ENCODE data around the gene PHF14.
"Not testable (repeated sequence)": the region's sequence is repeated elsewhere in the genome, so short reads cannot be mapped to it uniquely, and the experiment has no call there.

PHF14 gene

DNA sequence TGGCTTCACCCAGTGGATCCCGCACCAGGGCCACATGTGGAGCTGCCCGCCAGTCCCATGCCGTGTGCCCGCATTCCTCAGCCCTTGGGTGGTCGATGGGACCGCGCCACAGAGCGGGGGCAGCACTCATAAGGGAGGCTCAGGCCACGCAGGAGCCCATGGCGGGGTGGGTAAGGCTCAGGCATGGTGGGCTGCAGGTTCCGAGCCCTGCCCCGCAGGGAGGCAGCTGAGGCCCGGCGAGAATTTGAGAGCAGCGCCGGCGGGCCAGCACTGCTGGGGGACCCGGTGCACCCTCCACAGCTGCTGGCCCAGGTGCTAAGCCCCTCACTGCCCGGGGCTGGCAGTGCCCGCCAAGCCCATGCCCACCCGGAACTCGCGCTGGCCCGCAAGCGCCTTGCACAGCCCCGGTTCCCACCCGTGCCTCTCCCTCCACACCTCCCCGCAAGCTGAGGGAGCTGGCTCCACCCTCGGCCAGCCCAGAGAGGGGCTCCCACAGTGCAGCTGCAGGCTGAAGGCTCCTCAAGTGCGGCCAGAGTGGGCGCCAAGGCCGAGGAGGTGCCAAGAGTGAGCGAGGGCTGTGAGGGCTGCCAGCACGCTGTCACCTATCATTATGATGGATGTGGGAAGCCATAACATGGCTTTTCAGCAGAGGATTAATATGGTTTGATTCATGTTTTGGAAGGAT is 22.0 kb downstream of the PHF14 start:
- DNase-seq: not testable (repeated sequence)

DNA sequence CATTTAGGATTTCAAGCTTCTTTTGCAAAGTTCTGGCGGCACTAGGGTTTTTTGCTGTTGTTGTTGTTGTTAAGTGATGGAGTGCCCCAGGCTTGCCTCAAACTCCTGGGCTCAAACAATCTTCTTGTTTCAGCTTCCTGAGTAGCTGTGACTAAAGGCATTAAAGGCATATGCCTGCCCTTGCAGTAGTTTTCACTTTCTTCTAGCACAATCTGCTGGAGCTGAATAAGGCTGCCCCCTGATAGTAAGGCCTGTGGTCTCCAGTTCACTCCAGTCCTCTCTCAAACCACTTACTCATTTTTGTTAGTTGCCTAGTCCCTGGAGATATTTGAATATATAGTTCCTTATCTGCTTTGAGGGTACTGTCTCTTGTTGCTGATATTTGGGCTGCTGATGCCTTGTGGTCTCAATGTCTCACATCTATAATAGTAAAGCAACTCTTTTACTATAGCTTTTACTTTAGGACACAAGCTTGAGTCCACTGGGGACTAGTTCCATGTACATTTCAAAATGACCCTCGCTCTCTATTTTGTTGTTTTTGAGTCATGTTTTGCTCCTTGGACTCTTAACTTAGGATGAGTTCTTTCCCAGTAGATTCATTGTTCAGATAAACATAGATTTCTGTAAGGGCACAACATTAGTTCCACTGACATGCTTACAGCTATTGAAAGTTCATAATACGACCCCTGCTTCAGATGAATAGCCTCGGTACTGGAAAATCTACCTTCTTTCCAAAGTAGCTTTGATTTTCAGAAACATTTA is 25.5 kb downstream of the PHF14 start:
- peak; percentile 76 for DNase-seq

DNA sequence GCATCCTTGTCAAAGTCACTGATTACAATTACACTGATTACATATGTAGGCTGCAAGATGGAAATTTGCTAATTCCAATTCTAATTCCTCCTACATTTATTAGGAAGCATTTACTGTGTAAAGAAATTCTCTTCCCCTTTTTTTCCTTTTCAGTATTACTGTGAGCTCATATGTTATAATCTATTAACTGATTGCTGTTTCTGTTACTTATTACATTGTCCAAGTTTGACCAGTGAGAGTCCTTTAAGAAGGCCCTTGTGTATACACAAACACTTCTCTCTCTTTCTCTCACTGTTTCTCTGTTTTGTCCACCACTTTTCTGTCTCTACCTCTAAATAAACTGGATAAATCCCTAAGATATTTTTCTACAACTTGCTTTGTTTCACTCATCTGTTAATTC is 31.5 kb downstream of the PHF14 start:
- DNase-seq: no peak

DNA sequence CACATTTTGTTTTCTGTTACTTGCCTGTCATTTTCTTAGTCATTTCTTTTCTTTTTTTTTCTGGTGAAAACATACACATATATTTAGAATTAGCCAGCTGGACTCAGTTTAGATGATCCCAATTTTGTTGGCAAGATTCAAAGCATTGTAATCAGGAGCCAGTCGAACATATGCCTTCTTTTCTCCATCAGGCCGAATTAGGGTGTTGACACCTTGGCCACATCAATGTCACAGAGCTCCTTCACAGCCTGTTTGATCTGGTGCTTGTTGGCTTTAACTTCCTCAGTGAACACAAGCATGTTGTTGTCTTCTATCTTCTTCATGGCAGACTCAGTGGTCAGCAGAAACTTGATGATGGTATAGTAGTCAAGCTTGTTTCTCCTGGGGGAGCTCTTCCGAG is 32.6 kb downstream of the PHF14 start:
- DNase-seq: no peak

DNA sequence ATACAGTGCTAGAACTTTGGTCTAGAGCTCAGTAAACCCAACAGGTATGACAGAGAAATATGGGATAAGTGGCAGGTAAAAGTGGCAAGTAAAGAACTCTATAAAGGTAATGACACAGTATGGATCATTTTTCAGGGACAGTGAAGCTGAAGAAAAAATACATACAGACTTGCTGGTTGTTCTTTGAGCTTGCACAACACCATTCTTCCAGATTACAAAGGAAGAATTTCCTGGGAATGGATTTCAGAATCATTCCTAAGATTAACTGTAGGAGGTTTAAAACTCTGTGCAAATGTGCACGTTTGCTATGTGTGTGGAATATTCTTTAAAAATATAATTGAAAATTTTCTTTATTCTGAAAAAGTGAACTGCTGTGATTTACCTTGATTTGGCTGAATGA is 36.0 kb downstream of the PHF14 start:
- no peak for DNase-seq

DNA sequence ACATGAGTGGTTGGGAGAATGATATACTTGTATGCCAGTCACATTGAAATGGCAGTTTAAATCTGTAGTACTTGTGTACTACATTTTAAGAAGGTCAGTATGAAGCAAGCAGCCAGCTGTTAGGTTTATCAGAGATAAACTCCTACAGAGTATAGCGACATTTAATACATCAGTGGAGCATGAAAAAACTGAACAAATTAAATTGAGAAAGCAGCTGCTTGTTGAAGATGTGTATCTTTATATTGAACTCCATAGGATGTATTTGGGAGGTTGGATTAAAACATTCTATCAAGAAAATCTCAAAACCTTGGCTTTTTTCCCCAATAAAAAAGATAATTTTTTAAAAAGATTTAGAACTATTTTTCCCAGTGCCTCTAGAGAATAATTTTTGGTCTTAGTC is 47.8 kb downstream of the PHF14 start:
- DNase-seq: no peak

DNA sequence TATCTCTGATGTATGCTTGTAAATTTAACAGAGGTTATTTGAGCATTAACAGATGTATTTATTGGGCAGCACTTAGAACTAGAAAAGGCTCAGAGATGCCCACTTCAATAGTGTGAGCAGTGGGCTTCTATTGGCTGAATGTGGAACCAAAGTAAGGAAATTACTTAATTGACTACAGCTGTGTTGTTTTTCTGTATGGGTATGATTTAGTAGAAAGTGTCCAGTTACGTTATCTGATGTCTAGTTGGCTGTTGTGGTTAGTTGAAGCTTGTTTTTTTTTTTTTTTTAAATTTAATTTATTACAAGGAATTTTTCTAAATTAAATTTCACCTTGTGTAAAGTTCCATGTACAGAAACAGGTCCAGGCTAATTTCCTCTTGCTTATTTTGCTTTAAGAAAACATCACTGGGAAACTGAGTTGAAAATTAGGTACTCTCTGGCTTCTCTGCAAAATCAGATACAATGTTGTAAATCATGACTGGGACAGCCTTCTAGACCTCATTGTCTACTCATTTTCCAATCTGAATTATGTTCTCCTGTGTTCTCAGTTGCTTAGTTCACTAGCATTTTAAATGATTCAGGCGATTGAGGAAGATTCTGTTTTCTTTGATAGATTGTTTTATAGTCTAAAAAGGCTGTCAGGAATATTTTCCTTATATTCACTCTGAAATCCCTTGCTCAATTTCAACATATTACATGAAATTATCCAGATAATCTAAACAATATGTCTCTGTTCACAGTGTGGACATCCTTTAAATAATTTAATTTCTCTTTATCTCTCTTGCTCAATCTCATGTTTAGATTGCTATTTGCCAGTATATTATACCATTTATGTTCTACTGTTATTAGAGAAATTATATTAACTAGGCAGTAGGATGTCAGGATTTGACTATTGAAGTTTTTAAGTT is 53.0 kb downstream of the PHF14 start:
- peak; percentile 21 for DNase-seq

DNA sequence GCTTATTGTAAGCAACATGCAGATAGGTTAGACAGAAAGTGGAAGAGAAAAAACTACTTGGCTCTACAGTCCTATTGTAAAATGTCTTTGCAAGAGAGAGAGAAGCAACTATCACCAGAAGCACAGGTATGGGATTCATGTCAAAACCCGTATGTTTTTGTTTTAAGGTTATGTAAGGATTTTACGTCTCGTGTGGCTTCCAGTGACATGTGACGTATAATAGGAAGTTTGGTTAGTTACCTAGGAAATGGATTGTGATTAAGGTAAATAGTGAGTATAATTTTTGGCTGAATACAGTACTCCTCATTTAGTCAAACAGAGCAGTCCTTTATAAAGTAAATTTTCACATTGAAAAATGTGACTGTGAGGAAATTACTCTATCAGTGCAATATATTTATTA is 62.0 kb downstream of the PHF14 start:
- no peak for DNase-seq

DNA sequence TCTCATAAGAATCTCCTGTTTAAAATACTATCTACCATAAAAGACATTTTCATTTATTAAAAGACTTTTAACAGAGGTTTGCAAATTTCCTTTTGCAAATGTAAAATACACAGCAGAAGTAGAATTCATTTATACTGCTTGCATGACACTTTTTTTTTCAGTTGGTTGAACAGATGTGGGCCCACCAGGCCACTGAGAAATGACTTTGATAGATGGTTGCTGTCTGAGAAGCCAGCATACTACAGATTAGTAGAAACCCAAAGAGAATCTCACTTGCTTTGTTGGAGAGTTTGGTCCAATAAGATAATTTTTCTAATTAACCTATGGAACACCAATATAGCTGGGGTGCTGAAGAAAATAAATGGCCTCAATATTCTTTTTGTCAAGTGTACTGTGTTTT is 66.3 kb downstream of the PHF14 start:
- DNase-seq: no peak

DNA sequence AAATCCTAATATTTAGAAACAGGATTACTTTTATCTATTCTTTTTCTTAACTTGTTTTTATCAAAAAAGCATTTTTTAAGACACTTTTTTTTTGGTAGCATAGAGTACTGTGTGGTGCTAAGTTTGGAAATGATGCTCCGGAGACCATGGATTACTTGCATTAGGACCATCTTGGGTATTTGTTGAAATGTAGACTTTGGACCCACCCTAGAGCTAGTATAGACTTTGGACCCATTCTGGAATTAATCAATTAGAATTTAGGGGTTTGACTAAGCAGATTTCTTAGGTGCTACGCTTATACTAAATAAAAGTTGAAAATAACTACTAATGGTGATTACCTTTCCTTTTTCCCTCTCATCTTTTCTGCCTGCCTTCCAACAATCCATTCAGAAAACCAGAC is 80.4 kb downstream of the PHF14 start:
- DNase-seq: no peak

DNA sequence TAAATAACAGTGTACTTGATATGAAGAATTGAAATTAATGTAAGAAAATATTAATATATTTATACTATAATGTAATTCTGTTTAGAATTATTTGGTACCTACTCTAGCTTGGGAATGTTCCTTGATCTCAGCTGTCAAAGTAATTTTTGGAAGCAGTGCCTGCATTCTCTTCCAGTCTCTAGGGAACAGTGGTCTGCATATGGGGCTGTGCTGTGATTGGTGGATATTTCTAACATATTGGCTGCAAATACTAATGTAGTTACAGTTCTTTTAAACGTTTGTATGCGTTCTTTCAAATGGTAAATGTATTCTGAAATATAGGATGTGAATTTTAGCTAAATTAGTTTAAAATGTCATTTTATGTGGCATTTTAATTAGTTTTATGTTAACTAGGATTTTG is 87.2 kb downstream of the PHF14 start:
- no peak for DNase-seq

DNA sequence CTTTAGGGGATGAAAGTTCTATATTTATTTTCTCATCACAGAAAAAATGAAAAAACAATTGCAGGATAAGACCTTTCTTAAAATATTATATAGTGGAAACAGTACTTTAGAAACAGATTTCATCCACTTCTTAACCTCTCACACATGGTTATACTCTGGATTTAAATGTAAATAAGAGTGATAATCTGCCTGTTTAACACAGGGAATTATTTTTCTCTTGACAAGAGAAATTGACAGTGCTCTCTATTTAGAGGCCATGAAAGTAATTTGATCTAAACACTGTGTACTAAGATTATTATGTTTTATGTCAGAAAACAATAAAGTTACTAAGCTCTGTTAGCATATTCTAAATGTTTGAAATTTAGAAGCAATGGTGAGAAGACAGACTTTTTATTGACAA is 88.4 kb downstream of the PHF14 start:
- no peak for DNase-seq

DNA sequence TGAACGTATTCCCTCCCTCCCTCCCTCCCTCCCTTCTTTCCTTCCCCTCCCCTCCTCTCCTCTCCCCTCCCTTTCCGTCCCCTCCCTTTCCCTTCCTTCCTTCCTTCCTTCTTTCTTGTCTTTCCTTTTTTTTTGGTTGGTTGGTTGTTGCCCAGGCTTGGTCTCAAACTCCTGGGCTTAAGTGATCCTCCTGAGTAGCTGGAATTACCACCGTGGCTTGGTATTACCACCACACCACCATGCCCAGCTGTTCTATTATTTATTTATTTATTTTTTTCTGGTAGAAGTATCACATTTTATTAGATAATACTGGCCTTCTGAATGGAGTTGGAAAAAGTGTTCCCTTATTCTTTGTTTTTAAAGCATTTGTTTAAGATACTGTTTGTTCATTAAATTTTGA is 95.9 kb downstream of the PHF14 start:
- no peak for DNase-seq

DNA sequence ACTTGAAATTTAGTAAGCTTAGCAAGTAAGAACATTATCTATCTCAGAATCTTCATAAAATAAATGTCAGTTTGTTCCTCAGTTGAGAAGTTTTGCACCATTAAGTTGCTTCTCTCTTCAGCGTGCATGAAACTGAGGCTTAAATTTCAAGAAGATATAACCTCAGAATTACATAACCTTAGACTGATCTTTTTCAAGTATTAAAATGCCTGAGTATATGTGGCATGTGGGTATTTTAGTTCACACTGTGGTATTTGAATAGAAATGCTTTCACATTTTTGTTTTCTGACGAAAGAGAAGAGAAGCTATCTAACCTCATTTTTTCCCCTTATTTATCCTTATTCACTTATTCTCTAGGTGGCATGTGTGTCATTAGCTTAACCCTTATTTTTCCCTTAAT is 104.1 kb downstream of the PHF14 start:
- DNase-seq: no peak

DNA sequence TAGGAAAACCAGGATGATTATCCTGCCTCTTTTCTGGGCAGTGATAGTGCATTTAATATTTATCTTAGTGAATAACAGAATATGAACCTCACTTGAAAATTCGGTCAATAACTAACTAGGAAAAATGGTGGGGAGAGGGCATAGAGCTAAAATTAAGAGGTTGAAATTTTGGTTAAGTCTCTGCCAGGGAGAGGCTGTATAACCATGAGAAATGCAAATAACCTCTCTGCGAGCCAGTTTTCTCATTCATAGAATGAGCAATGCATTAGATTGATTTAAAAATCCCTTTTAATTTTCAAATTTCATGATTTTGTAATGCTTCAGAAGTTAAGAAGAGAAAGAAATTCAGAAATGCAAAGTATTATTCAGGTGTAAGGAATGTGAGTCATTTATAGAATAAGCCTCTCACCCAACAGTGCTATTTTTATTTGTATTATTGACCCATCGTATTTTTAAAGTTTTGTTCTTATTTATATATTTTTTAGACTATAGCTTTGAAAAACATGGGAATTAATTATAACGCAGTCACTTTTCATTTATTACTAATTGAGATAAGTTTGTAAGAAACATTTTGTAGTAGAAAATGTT is 104.7 kb downstream of the PHF14 start:
- no peak for DNase-seq

DNA sequence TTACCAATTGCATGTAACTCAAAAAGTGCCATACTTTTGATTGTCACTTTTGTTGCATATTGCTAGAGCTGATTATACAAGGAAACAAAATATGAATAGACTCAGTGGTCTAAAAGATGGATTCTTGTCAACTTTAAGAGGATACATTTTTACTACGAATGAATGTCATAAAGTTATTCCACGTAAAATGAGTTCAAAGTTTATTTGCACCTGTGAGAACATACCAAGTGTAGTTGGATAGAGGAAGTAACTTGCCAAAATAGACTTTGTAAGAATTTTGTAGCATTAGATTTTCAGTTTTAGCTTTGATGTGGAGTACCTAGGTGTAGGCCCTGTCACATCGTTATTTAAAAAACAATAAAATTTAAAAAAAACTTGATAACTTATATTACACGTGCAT is 106.2 kb downstream of the PHF14 start:
- DNase-seq: no peak

DNA sequence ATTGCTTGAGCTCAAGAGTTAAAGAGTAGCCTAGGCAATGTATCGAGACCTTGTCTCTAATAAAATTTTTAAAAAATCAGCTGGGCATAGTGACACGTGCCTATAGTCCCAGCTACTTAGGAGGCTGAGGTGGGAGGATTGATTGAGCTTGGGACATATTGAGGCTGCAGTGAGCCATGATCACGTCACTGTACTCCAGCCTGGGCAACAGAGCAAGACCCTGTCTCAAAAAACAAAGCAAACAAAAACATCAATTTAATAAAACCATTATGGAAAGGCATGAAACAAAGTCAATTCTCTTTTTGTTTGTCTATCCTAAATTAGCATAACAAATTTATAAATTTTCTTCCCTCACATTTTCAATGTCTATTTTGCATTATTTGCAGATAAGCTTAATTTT is 108.4 kb downstream of the PHF14 start:
- no peak for DNase-seq

DNA sequence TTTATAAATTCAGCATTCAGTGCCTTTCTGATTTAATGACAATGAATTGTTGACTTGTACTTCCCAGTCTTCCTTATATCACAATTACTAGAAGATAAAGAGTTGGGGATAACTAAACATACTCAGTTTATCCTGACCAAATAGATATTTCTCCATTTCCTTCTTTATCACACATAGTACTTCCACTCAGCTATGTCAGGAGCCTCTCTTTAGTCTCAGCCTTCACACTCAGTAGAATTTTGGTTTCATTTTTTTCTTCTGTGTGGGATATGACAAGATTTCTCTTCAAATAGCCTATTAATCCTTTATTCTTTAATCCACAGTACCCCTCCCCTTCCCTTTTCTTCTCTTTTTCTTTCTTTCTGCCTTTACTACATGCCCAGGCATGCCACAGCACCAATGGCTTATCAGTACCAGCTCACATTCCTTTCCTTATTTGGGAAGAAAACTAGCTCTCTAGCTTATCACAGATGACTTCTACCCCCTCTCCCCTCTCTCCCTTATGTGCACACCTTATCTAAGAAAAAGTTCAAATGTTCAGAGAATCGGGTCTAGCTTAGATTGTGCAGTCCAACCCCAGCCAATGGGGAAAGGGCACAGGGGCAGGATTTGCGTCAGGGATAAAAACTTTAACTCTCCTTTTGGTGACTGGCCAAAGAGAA is 109.0 kb downstream of the PHF14 start:
- DNase-seq: peak; percentile 12

DNA sequence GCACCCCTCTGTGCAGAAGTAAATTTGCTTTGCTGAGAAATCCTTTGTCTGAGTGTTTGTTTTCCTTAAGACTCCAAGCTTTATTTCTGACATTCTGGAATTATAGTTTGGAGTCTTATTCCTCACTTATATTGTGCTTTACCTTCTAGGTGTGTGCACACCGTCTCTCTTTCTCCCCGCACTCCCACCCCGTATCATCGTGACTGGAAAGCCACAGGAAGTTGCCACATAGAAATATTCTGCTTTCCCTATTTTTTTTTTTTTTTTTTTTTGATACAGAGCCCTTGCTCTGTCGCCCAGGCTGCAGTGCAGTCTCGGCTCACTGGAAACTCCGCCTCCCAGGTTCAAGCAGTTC is 109.5 kb downstream of the PHF14 start:
- no peak for DNase-seq

DNA sequence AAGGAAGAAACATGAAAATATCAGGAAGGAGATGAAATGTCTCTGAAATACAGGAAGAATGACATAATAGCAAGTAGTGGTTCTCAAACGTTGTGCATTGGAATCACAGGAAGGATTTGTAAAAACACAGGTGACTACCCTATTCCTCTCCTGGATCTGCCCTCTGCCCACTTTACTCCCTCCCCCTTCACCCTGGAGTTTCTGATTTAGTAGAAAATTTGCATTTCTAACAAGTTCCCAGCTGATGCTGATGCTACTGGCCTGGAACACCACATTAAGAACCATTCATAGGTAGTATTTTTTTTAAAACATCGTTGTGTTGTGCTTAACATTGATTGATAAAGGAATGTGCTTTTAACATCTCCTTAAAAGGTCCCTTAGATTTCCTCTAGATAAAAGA is 130.9 kb downstream of the PHF14 start:
- no peak for DNase-seq

DNA sequence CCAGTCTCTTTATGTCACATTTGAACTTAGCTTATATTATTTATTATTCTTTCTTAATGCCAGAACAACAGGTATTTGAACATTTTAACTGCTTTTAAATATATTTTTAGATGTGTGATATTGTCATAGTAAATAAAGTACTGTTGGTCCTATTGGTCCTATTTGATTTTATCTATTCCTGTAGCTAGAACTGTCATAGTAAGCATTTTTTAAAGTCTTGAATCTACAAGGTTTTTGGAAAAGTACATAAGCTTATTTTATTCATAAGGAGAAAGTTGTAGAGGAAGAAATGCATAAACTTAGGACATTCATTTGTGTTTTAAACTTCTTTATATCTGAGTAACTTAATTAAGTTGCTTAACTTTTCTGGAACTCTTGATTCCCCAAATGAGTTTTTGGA is 136.0 kb downstream of the PHF14 start:
- DNase-seq: no peak

DNA sequence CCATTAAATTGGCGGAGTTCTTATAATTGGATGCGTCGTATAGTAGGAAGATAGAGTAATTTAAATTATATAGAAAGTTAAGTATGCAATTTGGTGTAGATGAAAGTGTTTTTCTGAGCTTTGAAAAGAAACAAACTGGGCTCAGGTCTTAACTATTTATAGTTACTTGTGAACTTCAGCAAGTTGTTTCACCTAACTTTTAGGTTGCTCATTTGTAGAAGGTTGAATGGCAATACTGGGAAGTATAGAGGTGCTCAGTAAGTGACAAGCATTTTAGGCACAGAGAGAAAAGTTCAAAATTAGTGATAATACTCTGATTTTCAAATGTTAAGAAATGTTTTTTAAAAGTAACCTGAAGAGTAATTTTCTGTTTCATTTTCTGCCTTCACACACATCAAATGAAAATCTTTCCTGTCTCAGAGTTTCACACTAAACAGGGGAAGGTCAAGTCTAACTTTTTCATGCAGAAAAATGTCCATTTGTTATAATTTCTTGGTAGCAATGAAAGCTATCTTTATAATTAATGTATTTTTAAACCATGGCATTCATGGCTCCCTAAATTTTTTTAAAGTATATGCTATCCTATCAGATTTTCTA is 146.5 kb downstream of the PHF14 start:
- DNase-seq: no peak

All from hematopoietic multipotent progenitor cell treated with erythropoietin and hydrocortisone succinate and interleukin-3 and kit ligand, for 6 days (in vitro differentiated cells).